Brain pericyte (primary cell): ENCODE results near the gene THRAP3.

ENCODE experiments used
- DNase-seq: peaks from one replicate; pipeline ENCODE4 v3.0.0-alpha.2; 2012; ENCODE audit warnings: low read depth, low spot score

The THRAP3 gene

GRCh38 chr1:36323636-36324352 lies 99.6 kb downstream of the THRAP3 start, which contains the start of gene EVA1B:
EVA1B (minus strand) TSS chr1:36323645; CDS start chr1:36323037, 608 bp downstream.
- DNase-seq: no peak

- no peak for DNase-seq
Observed at GRCh38 chr1:36324353-36324703, 100.1 kb downstream of the THRAP3 start.

GRCh38 chr1:36326499-36326898 lies 102.3 kb downstream of the THRAP3 start:
- DNase-seq: no peak

GRCh38 chr1:36327421-36328087 lies 103.3 kb downstream of the THRAP3 start:
- DNase-seq: no peak

- DNase-seq: no peak
Observed at GRCh38 chr1:36328088-36328480, 103.8 kb downstream of the THRAP3 start.

GRCh38 chr1:36328713-36329112 lies 104.5 kb downstream of the THRAP3 start:
- no peak for DNase-seq

- DNase-seq: no peak
Observed at GRCh38 chr1:36329817-36330216, 105.6 kb downstream of the THRAP3 start.

GRCh38 chr1:36330940-36331339 lies 106.7 kb downstream of the THRAP3 start:
- no peak for DNase-seq

- no peak for DNase-seq
Observed at GRCh38 chr1:36337830-36338229, 113.6 kb downstream of the THRAP3 start.

GRCh38 chr1:36339215-36339614 lies 115.0 kb downstream of the THRAP3 start:
- no peak for DNase-seq

GRCh38 chr1:36339615-36340014 lies 115.4 kb downstream of the THRAP3 start:
- no peak for DNase-seq

GRCh38 chr1:36341626-36342320 lies 117.5 kb downstream of the THRAP3 start:
- no peak for DNase-seq

GRCh38 chr1:36342426-36343185 lies 118.4 kb downstream of the THRAP3 start:
- DNase-seq: no peak

GRCh38 chr1:36343651-36344394 lies 119.6 kb downstream of the THRAP3 start:
- DNase-seq: no peak

- DNase-seq: no peak
Observed at GRCh38 chr1:36344395-36344680, 120.1 kb downstream of the THRAP3 start.

- DNase-seq: no peak
Observed at GRCh38 chr1:36345353-36345752, 121.1 kb downstream of the THRAP3 start.

- no peak for DNase-seq
Observed at GRCh38 chr1:36346741-36347370, 122.6 kb downstream of the THRAP3 start.

- no peak for DNase-seq
Observed at GRCh38 chr1:36349241-36349671, 125.0 kb downstream of the THRAP3 start.

GRCh38 chr1:36349839-36350238 lies 125.6 kb downstream of the THRAP3 start:
- DNase-seq: no peak

GRCh38 chr1:36350659-36351226 lies 126.5 kb downstream of the THRAP3 start:
- DNase-seq: no peak
